ENCODE data around the gene OFD1.

The OFD1 gene

GRCh38 chrX:13694359-13694758 is 40.2 kb upstream of the OFD1 start:
- Histone ChIP-seq H3K4me1 (ENCODE audit: insufficient read depth, low read length) (peaks cover 29% of the 10 kb centered on the region), H3K9ac (ENCODE audit: low read length) (no peak overlapping the region), H3K36me3 (ENCODE audit: insufficient read depth, low read length) (no peaks in the 10 kb centered on the region), H3K27me3 (ENCODE audit: control insufficient read depth in 1 of 2, insufficient read depth in 2 of 2, low read length in 2 of 2) (peaks cover 4 to 10% of the 10 kb centered on the region in 2 donors), H3K4me3 (ENCODE audit: low read depth in 1 of 2, low read length in 2 of 2) (no peak overlapping the region), H3K27ac (ENCODE audit: low read depth, low read length) (no peak overlapping the region), H3K9me3 (ENCODE audit: low read length) (no peaks in the 10 kb centered on the region)

- Histone ChIP-seq H3K36me3 (ENCODE audit: insufficient read depth, low read length) (no peaks in the 10 kb centered on the region), H3K9me3 (ENCODE audit: low read length) (no peaks in the 10 kb centered on the region), H3K4me1 (ENCODE audit: insufficient read depth, low read length) (peaks cover 30% of the 10 kb centered on the region), H3K27me3 (ENCODE audit: control insufficient read depth in 1 of 2, insufficient read depth in 2 of 2, low read length in 2 of 2) (peaks cover 0 to 10% of the 10 kb centered on the region in 2 donors), H3K4me3 (ENCODE audit: low read depth in 1 of 2, low read length in 2 of 2) (no peak overlapping the region), H3K9ac (ENCODE audit: low read length) (no peak overlapping the region), H3K27ac (ENCODE audit: low read depth, low read length) (no peak overlapping the region)
These were observed 39.6 kb upstream of the OFD1 start for GRCh38 chrX:13694983-13695382.

GRCh38 chrX:13695601-13696115 is 38.9 kb upstream of the OFD1 start:
- H3K9ac ChIP-seq (ENCODE audit: low read length) = no peak overlapping the region

GRCh38 chrX:13697455-13697854 is 37.1 kb upstream of the OFD1 start:
- no peak overlapping the region for H3K9ac ChIP-seq (ENCODE audit: low read length)
- H3K36me3 ChIP-seq (ENCODE audit: insufficient read depth, low read length) = no peaks in the 10 kb centered on the region
- no peak overlapping the region for H3K27ac ChIP-seq (ENCODE audit: low read depth, low read length)
- H3K4me1 ChIP-seq (ENCODE audit: insufficient read depth, low read length) = peaks cover 27% of the 10 kb centered on the region
- H3K9me3 ChIP-seq (ENCODE audit: low read length) = no peaks in the 10 kb centered on the region
- no peak overlapping the region for H3K4me3 ChIP-seq (ENCODE audit: low read depth in 1 of 2, low read length in 2 of 2)
- peaks cover 0 to 3% of the 10 kb centered on the region in 2 donors for H3K27me3 ChIP-seq (ENCODE audit: control insufficient read depth in 1 of 2, insufficient read depth in 2 of 2, low read length in 2 of 2)

More at GRCh38 chrX:13695601-13696115, 38.9 kb upstream of the OFD1 start:
- Histone ChIP-seq H3K4me1 (ENCODE audit: insufficient read depth, low read length) (peaks cover 30% of the 10 kb centered on the region), H3K9me3 (ENCODE audit: low read length) (no peaks in the 10 kb centered on the region), H3K4me3 (ENCODE audit: low read depth in 1 of 2, low read length in 2 of 2) (no peak overlapping the region), H3K27me3 (ENCODE audit: control insufficient read depth in 1 of 2, insufficient read depth in 2 of 2, low read length in 2 of 2) (peaks cover 0 to 5% of the 10 kb centered on the region in 2 donors), H3K27ac (ENCODE audit: low read depth, low read length) (no peak overlapping the region), H3K36me3 (ENCODE audit: insufficient read depth, low read length) (no peaks in the 10 kb centered on the region)

- H3K9me3 ChIP-seq (ENCODE audit: low read length) = no peaks in the 10 kb centered on the region
- H3K36me3 ChIP-seq (ENCODE audit: insufficient read depth, low read length) = no peaks in the 10 kb centered on the region
- peaks cover 23% of the 10 kb centered on the region for H3K4me1 ChIP-seq (ENCODE audit: insufficient read depth, low read length)
- no peak overlapping the region for H3K9ac ChIP-seq (ENCODE audit: low read length)
- no peak overlapping the region for H3K4me3 ChIP-seq (ENCODE audit: low read depth in 1 of 2, low read length in 2 of 2)
- H3K27ac ChIP-seq (ENCODE audit: low read depth, low read length) = no peak overlapping the region
- no peaks in the 10 kb centered on the region for H3K27me3 ChIP-seq (ENCODE audit: control insufficient read depth in 1 of 2, insufficient read depth in 2 of 2, low read length in 2 of 2)
These were observed 36.6 kb upstream of the OFD1 start for GRCh38 chrX:13697976-13698375.

GRCh38 chrX:13698432-13698831 is 36.1 kb upstream of the OFD1 start:
- no peaks in the 10 kb centered on the region for H3K27me3 ChIP-seq (ENCODE audit: control insufficient read depth in 1 of 2, insufficient read depth in 2 of 2, low read length in 2 of 2)
- peaks cover 24% of the 10 kb centered on the region for H3K4me1 ChIP-seq (ENCODE audit: insufficient read depth, low read length)
- no peak overlapping the region for H3K27ac ChIP-seq (ENCODE audit: low read depth, low read length)
- no peak overlapping the region for H3K4me3 ChIP-seq (ENCODE audit: low read depth in 1 of 2, low read length in 2 of 2)
- H3K9me3 ChIP-seq (ENCODE audit: low read length) = no peaks in the 10 kb centered on the region
- H3K36me3 ChIP-seq (ENCODE audit: insufficient read depth, low read length) = no peaks in the 10 kb centered on the region
- H3K9ac ChIP-seq (ENCODE audit: low read length) = no peak overlapping the region

GRCh38 chrX:13699183-13699826 is 35.2 kb upstream of the OFD1 start:
- Histone ChIP-seq H3K27ac (ENCODE audit: low read depth, low read length) (no peak overlapping the region), H3K9me3 (ENCODE audit: low read length) (no peaks in the 10 kb centered on the region), H3K27me3 (ENCODE audit: control insufficient read depth in 1 of 2, insufficient read depth in 2 of 2, low read length in 2 of 2) (no peaks in the 10 kb centered on the region), H3K9ac (ENCODE audit: low read length) (no peak overlapping the region), H3K36me3 (ENCODE audit: insufficient read depth, low read length) (no peaks in the 10 kb centered on the region), H3K4me1 (ENCODE audit: insufficient read depth, low read length) (peaks cover 16% of the 10 kb centered on the region), H3K4me3 (ENCODE audit: low read depth in 1 of 2, low read length in 2 of 2) (no peak overlapping the region)

GRCh38 chrX:13700380-13700779 is 34.2 kb upstream of the OFD1 start:
- Histone ChIP-seq H3K36me3 (ENCODE audit: insufficient read depth, low read length) (no peaks in the 10 kb centered on the region), H3K9ac (ENCODE audit: low read length) (no peak overlapping the region), H3K4me3 (ENCODE audit: low read depth in 1 of 2, low read length in 2 of 2) (no peak overlapping the region), H3K9me3 (ENCODE audit: low read length) (no peaks in the 10 kb centered on the region), H3K27ac (ENCODE audit: low read depth, low read length) (no peak overlapping the region), H3K4me1 (ENCODE audit: insufficient read depth, low read length) (peaks cover 12% of the 10 kb centered on the region), H3K27me3 (ENCODE audit: control insufficient read depth in 1 of 2, insufficient read depth in 2 of 2, low read length in 2 of 2) (no peaks in the 10 kb centered on the region)

- H3K27me3 ChIP-seq (ENCODE audit: control insufficient read depth in 1 of 2, insufficient read depth in 2 of 2, low read length in 2 of 2) = no peaks in the 10 kb centered on the region
- H3K36me3 ChIP-seq (ENCODE audit: insufficient read depth, low read length) = no peaks in the 10 kb centered on the region
- H3K9me3 ChIP-seq (ENCODE audit: low read length) = no peaks in the 10 kb centered on the region
- H3K9ac ChIP-seq (ENCODE audit: low read length) = no peak overlapping the region
- H3K4me3 ChIP-seq (ENCODE audit: low read depth in 1 of 2, low read length in 2 of 2) = no peak overlapping the region
- peaks cover 10% of the 10 kb centered on the region for H3K4me1 ChIP-seq (ENCODE audit: insufficient read depth, low read length)
- H3K27ac ChIP-seq (ENCODE audit: low read depth, low read length) = no peak overlapping the region
These were observed 32.3 kb upstream of the OFD1 start for GRCh38 chrX:13702111-13702789.

- H3K4me3 ChIP-seq (ENCODE audit: low read depth in 1 of 2, low read length in 2 of 2) = no peak overlapping the region
- no peaks in the 10 kb centered on the region for H3K27me3 ChIP-seq (ENCODE audit: control insufficient read depth in 1 of 2, insufficient read depth in 2 of 2, low read length in 2 of 2)
- no peak overlapping the region for H3K27ac ChIP-seq (ENCODE audit: low read depth, low read length)
- no peaks in the 10 kb centered on the region for H3K36me3 ChIP-seq (ENCODE audit: insufficient read depth, low read length)
- H3K4me1 ChIP-seq (ENCODE audit: insufficient read depth, low read length) = peaks cover 10% of the 10 kb centered on the region
- H3K9ac ChIP-seq (ENCODE audit: low read length) = no peak overlapping the region
- no peaks in the 10 kb centered on the region for H3K9me3 ChIP-seq (ENCODE audit: low read length)
These were observed 31.4 kb upstream of the OFD1 start for GRCh38 chrX:13703135-13703534.

GRCh38 chrX:13703589-13703988 is 31.0 kb upstream of the OFD1 start:
- Histone ChIP-seq H3K27me3 (ENCODE audit: control insufficient read depth in 1 of 2, insufficient read depth in 2 of 2, low read length in 2 of 2) (no peaks in the 10 kb centered on the region), H3K9ac (ENCODE audit: low read length) (no peak overlapping the region), H3K27ac (ENCODE audit: low read depth, low read length) (no peak overlapping the region), H3K9me3 (ENCODE audit: low read length) (no peaks in the 10 kb centered on the region), H3K4me3 (ENCODE audit: low read depth in 1 of 2, low read length in 2 of 2) (no peak overlapping the region), H3K4me1 (ENCODE audit: insufficient read depth, low read length) (peaks cover 10% of the 10 kb centered on the region), H3K36me3 (ENCODE audit: insufficient read depth, low read length) (no peaks in the 10 kb centered on the region)

- no peaks in the 10 kb centered on the region for H3K9me3 ChIP-seq (ENCODE audit: low read length)
- no peaks in the 10 kb centered on the region for H3K4me1 ChIP-seq (ENCODE audit: insufficient read depth, low read length)
- H3K36me3 ChIP-seq (ENCODE audit: insufficient read depth, low read length) = peaks cover 6% of the 10 kb centered on the region
- H3K27ac ChIP-seq (ENCODE audit: low read depth, low read length) = no peak overlapping the region
- H3K27me3 ChIP-seq (ENCODE audit: control insufficient read depth in 1 of 2, insufficient read depth in 2 of 2, low read length in 2 of 2) = no peaks in the 10 kb centered on the region
- no peak overlapping the region for H3K9ac ChIP-seq (ENCODE audit: low read length)
- H3K4me3 ChIP-seq (ENCODE audit: low read depth in 1 of 2, low read length in 2 of 2) = no peak overlapping the region
These were observed 23.4 kb upstream of the OFD1 start for GRCh38 chrX:13711141-13711540.
